NOMO-1 treated with dmso at 0.1 percent for 144 hours (cell line): ENCODE results near the gene PKDCC.
"Not testable (repeated sequence)": the region's sequence is repeated elsewhere in the genome, so short reads cannot be mapped to it uniquely, and the experiment has no call there.

Experiments used
- DNase-seq: peaks from one replicate; lab custom pipeline; 2025; ENCODE audit not compliant: unreplicated experiment; lab: John Stamatoyannopoulos, UW

Gene PKDCC

GRCh38 chr2:42030200-42030759, 17.5 kb upstream of the PKDCC start:
- no peak for DNase-seq

GRCh38 chr2:42030829-42031228, 17.0 kb upstream of the PKDCC start:
- no peak for DNase-seq

- no peak for DNase-seq
These were observed 16.3 kb upstream of the PKDCC start for GRCh38 chr2:42031281-42032223.

GRCh38 chr2:42032224-42032620, 15.6 kb upstream of the PKDCC start:
- no peak for DNase-seq

GRCh38 chr2:42032745-42033144, 15.1 kb upstream of the PKDCC start:
- DNase-seq: no peak

- DNase-seq: not testable (repeated sequence)
These were observed 13.7 kb upstream of the PKDCC start for GRCh38 chr2:42034096-42034495.

GRCh38 chr2:42035241-42035640, 12.6 kb upstream of the PKDCC start:
- DNase-seq: no peak

GRCh38 chr2:42036413-42036812, 11.4 kb upstream of the PKDCC start:
- DNase-seq: no peak

- no peak for DNase-seq
These were observed 10.9 kb upstream of the PKDCC start for GRCh38 chr2:42036940-42037339.

- DNase-seq: no peak
These were observed 7.1 kb upstream of the PKDCC start for GRCh38 chr2:42040643-42041278.

- DNase-seq: no peak
These were observed 6.3 kb upstream of the PKDCC start for GRCh38 chr2:42041377-42042127.

GRCh38 chr2:42042631-42043355, 5.0 kb upstream of the PKDCC start:
- DNase-seq: no peak

- no peak for DNase-seq
These were observed 3.9 kb upstream of the PKDCC start for GRCh38 chr2:42043789-42044394.

GRCh38 chr2:42044939-42045338, 2.9 kb upstream of the PKDCC start:
- no peak for DNase-seq

- no peak for DNase-seq
These were observed 2.5 kb upstream of the PKDCC start for GRCh38 chr2:42045352-42045751.

GRCh38 chr2:42045848-42046748, 1.7 kb upstream of the PKDCC start:
- no peak for DNase-seq

- no peak for DNase-seq
These were observed 868 bp upstream of the PKDCC start for GRCh38 chr2:42046819-42047487.

- DNase-seq: no peak
These were observed 739 bp downstream of the PKDCC start for GRCh38 chr2:42048299-42049220.
